ENCODE results near the gene MPIG6B.

MPIG6B gene, protein sequence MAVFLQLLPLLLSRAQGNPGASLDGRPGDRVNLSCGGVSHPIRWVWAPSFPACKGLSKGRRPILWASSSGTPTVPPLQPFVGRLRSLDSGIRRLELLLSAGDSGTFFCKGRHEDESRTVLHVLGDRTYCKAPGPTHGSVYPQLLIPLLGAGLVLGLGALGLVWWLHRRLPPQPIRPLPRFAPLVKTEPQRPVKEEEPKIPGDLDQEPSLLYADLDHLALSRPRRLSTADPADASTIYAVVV

DNA sequence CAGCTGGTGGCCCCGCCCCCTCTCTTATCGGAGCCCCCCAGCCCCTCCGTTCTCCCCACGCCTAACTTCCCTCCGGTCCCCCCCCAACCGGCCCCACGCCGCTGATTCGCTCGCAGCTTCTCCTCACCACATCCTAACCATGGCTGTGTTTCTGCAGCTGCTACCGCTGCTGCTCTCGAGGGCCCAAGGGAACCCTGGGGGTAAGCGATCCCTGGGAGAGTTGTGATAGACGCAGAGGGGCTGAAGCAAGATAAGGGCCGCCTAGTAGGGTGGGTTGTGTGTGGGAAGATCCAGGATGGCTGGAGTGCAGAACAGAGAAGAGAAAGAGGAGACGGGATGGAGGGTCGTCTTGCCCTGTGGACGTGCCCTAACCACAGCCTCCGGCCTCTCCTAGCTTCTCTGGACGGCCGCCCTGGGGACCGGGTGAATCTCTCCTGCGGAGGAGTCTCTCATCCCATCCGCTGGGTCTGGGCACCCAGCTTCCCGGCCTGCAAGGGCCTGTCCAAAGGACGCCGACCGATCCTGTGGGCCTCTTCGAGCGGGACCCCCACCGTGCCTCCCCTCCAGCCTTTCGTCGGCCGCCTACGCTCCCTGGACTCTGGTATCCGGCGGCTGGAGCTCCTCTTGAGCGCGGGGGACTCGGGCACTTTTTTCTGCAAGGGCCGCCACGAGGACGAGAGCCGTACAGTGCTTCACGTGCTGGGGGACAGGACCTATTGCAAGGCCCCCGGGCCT lies at the start of gene MPIG6B:
TSS of gene MPIG6B (plus strand) at position 129 of the 735 bp plus-strand sequence. CDS start at position 140, 11 bp downstream.
- DNase-seq: no peak

GRCh38 chr6:31676322-31676903 lies 46.8 kb upstream of the MPIG6B start:
- DNase-seq: no peak

- DNase-seq: no peak
These were observed 46.3 kb upstream of the MPIG6B start for GRCh38 chr6:31676904-31677303.

GRCh38 chr6:31677955-31678354 lies 45.2 kb upstream of the MPIG6B start:
- no peak for DNase-seq

DNA sequence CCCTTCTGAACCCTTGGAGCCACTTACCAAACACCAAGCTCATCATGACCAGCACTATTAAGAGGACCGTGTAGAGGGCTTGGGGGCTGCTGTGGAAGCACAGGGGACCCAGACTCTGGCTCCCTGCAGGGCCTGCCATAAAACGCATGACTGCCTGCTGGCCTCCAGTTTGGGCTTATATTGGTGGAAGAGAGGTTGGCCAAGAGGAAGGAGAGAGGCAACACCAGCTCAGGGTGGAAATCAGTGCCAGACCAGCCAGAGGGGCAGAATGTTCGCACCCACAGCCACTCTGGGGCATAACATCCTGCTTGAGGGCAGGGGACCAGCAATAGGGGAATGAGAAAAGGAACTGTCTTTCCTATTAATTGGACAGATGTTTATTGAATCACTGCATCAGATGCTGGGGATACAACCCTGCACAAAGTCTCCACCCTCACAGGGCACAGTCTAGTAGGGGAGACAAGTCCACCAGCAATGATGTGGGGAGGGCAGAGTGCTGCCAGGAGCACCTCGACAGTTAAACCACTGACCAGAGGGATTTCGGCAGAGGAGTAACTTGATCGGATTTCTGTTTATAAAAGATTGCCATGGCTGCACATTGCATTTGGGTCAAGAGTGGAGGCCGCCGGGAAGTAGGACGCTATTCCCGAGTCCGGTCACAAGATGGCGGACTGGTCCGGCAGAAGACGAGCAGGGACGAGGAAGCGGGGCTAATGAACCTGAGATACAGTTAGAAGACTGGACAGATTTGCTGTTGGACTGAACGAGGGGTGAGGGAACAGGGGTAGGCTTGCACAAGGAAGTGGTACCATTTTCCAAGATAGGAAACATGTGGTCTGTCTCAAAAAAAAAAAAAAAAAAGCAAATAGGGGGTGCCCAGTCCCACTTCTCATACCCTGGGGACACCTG lies 42.7 kb upstream of the MPIG6B start, which contains the start of gene LY6G5C:
TSS of gene LY6G5C (minus strand) at position 842 of the 909 bp plus-strand sequence. CDS start at position 148, 694 bp downstream.
- DNase-seq: peak; percentile 52

- peak; percentile 36 for DNase-seq
These were observed 42.0 kb upstream of the MPIG6B start for GRCh38 chr6:31681135-31681671.

GRCh38 chr6:31683591-31683990 lies 39.6 kb upstream of the MPIG6B start:
- DNase-seq: no peak

- DNase-seq: no peak
These were observed 36.7 kb upstream of the MPIG6B start for GRCh38 chr6:31686483-31686882.

GRCh38 chr6:31687321-31687720 lies 35.9 kb upstream of the MPIG6B start:
- DNase-seq: no peak

DNA sequence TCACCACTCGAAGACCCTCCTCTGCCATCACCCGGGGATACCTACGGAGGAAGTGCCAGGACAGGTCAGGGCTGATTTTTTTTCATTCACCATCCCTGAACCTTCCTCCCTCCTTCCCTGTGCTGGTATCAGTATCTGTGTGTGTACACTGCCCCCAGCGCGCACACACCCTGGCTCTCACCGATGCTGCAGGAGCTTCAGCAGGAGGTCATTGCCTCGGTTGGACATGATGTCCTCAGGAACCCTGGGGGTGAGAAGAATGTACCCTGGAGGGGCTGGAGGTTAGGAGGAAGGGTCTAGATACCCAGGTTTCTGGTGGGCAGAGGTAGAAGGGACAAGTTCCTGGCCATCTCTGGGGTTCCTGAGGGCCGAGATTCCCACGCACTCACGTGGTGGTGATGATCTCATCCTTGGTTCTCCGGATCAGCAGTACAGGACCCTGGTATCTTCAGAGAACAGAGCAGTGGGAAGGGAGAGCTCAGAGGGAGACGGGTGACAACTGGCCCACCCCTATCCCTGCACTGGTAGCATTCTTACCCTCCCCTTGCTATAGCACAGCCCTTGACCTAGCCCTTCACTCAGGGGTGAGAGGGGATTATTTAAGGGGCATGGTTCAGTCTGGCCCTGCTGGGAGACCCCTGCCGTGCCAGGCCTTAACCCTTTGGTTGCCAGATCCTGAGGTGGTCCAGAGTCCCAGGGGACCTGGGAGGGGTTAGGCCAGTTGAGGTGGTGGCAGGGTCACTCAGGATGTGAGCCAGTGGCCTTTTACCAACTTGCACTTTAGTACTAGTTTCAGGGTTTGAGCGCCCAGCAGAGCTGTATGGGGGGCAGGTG lies 35.1 kb upstream of the MPIG6B start:
- no peak for DNase-seq

DNA sequence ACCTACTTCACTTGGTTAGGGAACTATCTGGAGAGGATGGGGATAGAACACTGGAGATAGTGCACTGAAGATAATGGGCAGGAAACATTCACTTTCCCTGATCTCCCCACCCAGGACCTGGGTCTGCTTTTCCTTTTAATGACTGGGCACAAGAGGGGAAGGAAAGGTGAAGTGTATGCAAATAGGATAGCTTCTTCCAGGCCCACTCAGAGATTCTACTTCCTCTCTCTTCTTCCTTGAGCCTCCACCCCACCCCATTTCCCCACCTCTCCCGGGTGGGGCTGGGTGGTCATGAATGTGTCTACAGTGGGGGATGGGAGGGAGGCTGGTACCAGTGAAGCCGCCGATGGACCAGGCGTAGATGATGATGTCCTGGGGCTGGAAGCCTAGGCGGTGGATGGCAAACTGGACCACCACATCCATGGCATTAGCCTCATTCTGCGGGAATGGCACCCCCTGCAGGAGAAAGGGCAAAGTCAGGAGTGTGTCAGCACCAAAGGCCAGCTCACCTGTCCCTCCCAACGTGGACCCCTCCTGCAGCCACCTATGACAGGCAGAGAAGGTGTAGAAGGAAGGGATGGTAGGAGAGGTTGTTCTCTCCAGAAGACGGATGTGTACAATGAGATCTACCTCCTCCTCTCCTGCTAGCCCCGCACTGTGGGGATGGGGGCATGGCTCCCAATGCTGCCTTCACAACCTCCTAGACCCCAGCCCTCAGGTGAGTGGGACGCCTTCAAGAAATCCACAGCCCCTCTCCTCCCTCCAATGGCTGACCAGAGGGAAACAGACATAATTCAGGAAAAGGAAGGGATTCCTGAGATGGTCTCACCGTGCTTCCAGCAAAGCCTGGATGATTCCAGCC lies 33.7 kb upstream of the MPIG6B start:
- DNase-seq: peak; percentile 15

GRCh38 chr6:31690231-31691077 lies 32.7 kb upstream of the MPIG6B start:
- no peak for DNase-seq

- DNase-seq: no peak
These were observed 32.1 kb upstream of the MPIG6B start for GRCh38 chr6:31691078-31691463.

DNA sequence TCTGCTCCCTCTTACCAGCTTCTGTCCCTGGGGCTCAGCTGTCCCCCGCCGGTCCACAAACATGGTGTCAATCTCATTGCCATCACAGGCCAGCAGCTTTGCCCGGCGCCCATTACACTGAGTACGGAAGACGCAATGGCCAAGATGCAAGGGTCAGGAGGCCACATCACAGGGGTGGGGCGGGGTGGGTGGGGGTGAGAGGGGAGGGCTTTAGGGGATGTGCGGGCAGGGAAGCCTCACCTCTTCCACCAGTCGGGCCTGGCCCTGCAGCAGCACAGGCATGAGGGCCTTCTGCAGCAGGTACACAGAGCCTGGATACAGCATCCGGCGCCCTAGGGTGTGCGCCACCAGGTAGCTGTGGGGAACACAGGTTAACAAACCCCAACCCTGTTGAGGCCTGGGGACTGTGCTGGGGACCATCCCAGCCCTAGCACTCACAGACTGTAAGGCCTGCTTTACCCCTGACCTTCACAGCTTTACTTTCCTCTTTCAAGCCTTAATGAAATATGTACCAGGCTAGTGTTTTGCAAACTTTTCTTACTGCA lies 31.5 kb upstream of the MPIG6B start:
- no peak for DNase-seq

- DNase-seq: no peak
These were observed 30.8 kb upstream of the MPIG6B start for GRCh38 chr6:31692353-31692752.

DNA sequence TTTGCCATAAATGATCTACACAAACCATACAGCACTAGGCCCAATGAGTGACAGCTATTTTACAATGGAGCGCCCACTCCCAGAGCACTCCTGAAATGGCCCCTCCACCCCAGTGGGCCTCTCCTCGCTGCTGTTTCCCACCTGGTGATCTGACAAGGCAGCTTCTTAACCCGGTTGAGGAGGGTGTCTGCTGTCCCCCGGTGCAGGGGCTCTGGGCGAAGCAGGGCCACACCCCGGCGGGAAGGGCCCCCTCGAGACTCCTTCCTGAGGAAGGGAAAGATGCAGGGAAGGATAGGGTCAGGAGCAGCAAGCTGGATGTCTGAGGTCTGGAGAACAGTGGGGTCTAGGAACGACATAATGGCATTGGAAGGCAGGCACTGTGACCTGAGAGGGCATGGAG lies 30.3 kb upstream of the MPIG6B start:
- no peak for DNase-seq

GRCh38 chr6:31693535-31693934 lies 29.6 kb upstream of the MPIG6B start:
- no peak for DNase-seq

GRCh38 chr6:31697555-31697954 lies 25.6 kb upstream of the MPIG6B start:
- DNase-seq: no peak

- no peak for DNase-seq
These were observed 22.3 kb upstream of the MPIG6B start for GRCh38 chr6:31700740-31701401.
